ENCODE measurements around the gene STK39. TPM values are rescaled to one million over a fixed set of nuclear protein-coding genes. Genes with fewer than 3 reads are reported as not detected.

Gene STK39
- total RNA-seq, 2 experiments from 2014 or later, result 7.9 to 9.5 TPM

- DNase-seq (no peak), ATAC-seq (ENCODE audit: poor library complexity) (no peak)
- no peaks in the 10 kb centered on the region for H3K27me3 ChIP-seq (ENCODE audit: control insufficient read depth in 1 of 2, insufficient read depth in 2 of 2, low read length in 2 of 2)
- no peak overlapping the region for H3K4me3 Mint-ChIP-seq
- no peak for TF ChIP-seq CTCF (IDR thresholded peaks at IDR 0.05)
- H3K4me1 Mint-ChIP-seq (ENCODE audit: low read depth), result peaks cover 23% of the 10 kb centered on the region
- no peaks in the 10 kb centered on the region for H3K27me3 Mint-ChIP-seq
- POLR2A ChIA-PET, result no interaction called here
- intact Hi-C loops (cut with DNase I, micrococcal nuclease), result no loop called here
- H3K27ac ChIP-seq (ENCODE audit: low read depth in 1 of 2, low read length in 2 of 2), result no peak overlapping the region
- no peaks in the 10 kb centered on the region for H3K4me1 ChIP-seq (ENCODE audit: insufficient read depth, low read length)
- no peaks in the 10 kb centered on the region for H3K9me3 Mint-ChIP-seq
- CTCF ChIA-PET, result no interaction called here
- no peak overlapping the region for H3K27ac Mint-ChIP-seq
- peaks cover 41% of the 10 kb centered on the region for H3K36me3 ChIP-seq (ENCODE audit: insufficient read depth, low read length)
- H3K36me3 Mint-ChIP-seq (ENCODE audit: low read depth), result peaks cover 43% of the 10 kb centered on the region
- no peaks in the 10 kb centered on the region for H3K9me3 ChIP-seq (ENCODE audit: control insufficient read depth in 1 of 2, insufficient read depth in 1 of 2, low read length in 2 of 2)
- no peak overlapping the region for H3K4me3 ChIP-seq (ENCODE audit: low read length)
Measured at GRCh38 chr2:168058675-168059074, 188.7 kb downstream of the STK39 start.

- intact Hi-C loops (cut with DNase I, micrococcal nuclease), result no loop called here
- Mint-ChIP-seq H3K36me3 (ENCODE audit: low read depth) (peaks cover 32% of the 10 kb centered on the region), H3K27ac (no peak overlapping the region), H3K4me3 (no peak overlapping the region), H3K27me3 (no peaks in the 10 kb centered on the region), H3K9me3 (no peaks in the 10 kb centered on the region), H3K4me1 (ENCODE audit: low read depth) (peaks cover 11% of the 10 kb centered on the region)
- no peak for DNase-seq
- Histone ChIP-seq H3K27ac (ENCODE audit: low read depth in 1 of 2, low read length in 2 of 2) (no peak overlapping the region), H3K9me3 (ENCODE audit: control insufficient read depth in 1 of 2, insufficient read depth in 1 of 2, low read length in 2 of 2) (no peaks in the 10 kb centered on the region), H3K4me1 (ENCODE audit: insufficient read depth, low read length) (no peaks in the 10 kb centered on the region), H3K27me3 (ENCODE audit: control insufficient read depth in 1 of 2, insufficient read depth in 2 of 2, low read length in 2 of 2) (no peaks in the 10 kb centered on the region), H3K4me3 (ENCODE audit: low read length) (no peak overlapping the region), H3K36me3 (ENCODE audit: insufficient read depth, low read length) (peaks cover 26% of the 10 kb centered on the region)
- ATAC-seq (ENCODE audit: poor library complexity), result no peak
- ChIA-PET CTCF (interaction anchor here (0.8 kb wide), 1 partner anchor 12 kb away, joined by 3 read pairs; no protein-coding TSS in a partner anchor), POLR2A (no interaction called here)
- no peak for TF ChIP-seq CTCF (IDR thresholded peaks at IDR 0.05)
Measured at GRCh38 chr2:168056242-168056787, 191.1 kb downstream of the STK39 start.

GRCh38 chr2:168054657-168055056 is 192.7 kb downstream of the STK39 start:
- Histone ChIP-seq H3K4me1 (ENCODE audit: insufficient read depth, low read length) (no peaks in the 10 kb centered on the region), H3K27me3 (ENCODE audit: control insufficient read depth in 1 of 2, insufficient read depth in 2 of 2, low read length in 2 of 2) (no peaks in the 10 kb centered on the region), H3K4me3 (ENCODE audit: low read length) (no peak overlapping the region), H3K27ac (ENCODE audit: low read depth in 1 of 2, low read length in 2 of 2) (no peak overlapping the region), H3K9me3 (ENCODE audit: control insufficient read depth in 1 of 2, insufficient read depth in 1 of 2, low read length in 2 of 2) (no peaks in the 10 kb centered on the region), H3K36me3 (ENCODE audit: insufficient read depth, low read length) (peaks cover 23% of the 10 kb centered on the region)
- ATAC-seq (ENCODE audit: poor library complexity) (no peak), DNase-seq (peak in 1 of 14 experiments; percentile 15)
- CTCF ChIA-PET, result no interaction called here
- Mint-ChIP-seq H3K27me3 (no peaks in the 10 kb centered on the region), H3K4me3 (no peak overlapping the region), H3K9me3 (no peaks in the 10 kb centered on the region), H3K4me1 (ENCODE audit: low read depth) (peaks cover 8% of the 10 kb centered on the region), H3K27ac (no peak overlapping the region), H3K36me3 (ENCODE audit: low read depth) (peaks cover 42% of the 10 kb centered on the region)
- no peak for TF ChIP-seq CTCF (IDR thresholded peaks at IDR 0.05)
- POLR2A ChIA-PET, result no interaction called here
- intact Hi-C loops (cut with DNase I, micrococcal nuclease), result no loop called here
